NB4 (cell line): ENCODE measurements around the gene TCF7L2.

Experiments used
- TF ChIP-seq, protein P1 (sequence below): IDR thresholded peaks from one replicate; pipeline ENCODE4 v1.5.1; 2012; ENCODE audit warnings: low read depth, low read length
- TF ChIP-seq, protein P2 (sequence below): IDR thresholded peaks from 2 replicates; pipeline ENCODE4 v1.6.1; 2011; ENCODE audit warnings: low read depth, low read length

DNA sequence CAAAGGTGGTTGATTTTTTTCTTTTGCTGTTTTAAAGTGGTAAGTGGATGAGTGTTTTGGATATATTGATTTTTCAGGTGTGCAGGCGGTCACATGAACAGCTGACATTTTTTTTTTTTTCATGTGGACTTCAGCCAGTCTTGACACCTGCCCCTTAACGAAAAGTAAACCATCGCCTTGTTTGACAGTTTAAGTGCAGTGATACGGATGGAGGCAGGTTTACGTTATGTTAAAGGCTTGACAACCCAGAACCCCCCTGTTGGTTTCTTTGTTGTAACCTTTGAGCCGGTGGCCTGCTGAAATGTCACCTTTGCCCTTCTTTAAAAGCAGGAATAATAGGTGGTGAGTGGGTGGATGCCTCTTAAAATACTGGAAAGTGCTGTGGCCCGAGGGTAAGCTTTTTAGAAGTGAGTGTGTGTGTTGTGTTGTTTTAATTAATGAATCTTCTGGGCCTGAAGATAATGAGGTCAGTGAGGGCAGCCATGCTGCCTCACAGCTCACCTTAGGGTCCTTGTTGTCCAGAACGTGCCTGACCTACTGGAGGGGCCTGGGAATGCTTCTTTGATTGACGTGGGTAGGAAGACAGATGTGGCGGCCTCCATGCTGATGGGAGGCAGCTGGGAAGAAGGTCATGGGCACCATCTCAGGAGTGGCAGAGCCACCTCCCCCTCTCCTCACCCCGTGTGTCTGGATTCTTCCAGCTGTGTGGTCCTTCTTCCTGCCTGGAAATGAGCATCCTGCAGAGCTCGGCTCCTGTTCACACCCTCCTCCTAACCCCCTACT, 69.8 kb downstream of the TCF7L2 start:
- TF ChIP-seq, protein P1, sequence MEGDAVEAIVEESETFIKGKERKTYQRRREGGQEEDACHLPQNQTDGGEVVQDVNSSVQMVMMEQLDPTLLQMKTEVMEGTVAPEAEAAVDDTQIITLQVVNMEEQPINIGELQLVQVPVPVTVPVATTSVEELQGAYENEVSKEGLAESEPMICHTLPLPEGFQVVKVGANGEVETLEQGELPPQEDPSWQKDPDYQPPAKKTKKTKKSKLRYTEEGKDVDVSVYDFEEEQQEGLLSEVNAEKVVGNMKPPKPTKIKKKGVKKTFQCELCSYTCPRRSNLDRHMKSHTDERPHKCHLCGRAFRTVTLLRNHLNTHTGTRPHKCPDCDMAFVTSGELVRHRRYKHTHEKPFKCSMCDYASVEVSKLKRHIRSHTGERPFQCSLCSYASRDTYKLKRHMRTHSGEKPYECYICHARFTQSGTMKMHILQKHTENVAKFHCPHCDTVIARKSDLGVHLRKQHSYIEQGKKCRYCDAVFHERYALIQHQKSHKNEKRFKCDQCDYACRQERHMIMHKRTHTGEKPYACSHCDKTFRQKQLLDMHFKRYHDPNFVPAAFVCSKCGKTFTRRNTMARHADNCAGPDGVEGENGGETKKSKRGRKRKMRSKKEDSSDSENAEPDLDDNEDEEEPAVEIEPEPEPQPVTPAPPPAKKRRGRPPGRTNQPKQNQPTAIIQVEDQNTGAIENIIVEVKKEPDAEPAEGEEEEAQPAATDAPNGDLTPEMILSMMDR, result no peak
- TF ChIP-seq, protein P2, sequence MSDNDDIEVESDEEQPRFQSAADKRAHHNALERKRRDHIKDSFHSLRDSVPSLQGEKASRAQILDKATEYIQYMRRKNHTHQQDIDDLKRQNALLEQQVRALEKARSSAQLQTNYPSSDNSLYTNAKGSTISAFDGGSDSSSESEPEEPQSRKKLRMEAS, result no peak
